ENCODE data around the gene MSMB. TPM values are rescaled to one million over a fixed set of nuclear protein-coding genes. Genes with fewer than 3 reads are reported as not detected.
A peak's percentile ranks its signal among the peaks of the same experiment; 100 is the strongest.

MSMB gene
- total RNA-seq, 2 donors from 2014 or later, result 1,381 to 2,749 TPM

DNA sequence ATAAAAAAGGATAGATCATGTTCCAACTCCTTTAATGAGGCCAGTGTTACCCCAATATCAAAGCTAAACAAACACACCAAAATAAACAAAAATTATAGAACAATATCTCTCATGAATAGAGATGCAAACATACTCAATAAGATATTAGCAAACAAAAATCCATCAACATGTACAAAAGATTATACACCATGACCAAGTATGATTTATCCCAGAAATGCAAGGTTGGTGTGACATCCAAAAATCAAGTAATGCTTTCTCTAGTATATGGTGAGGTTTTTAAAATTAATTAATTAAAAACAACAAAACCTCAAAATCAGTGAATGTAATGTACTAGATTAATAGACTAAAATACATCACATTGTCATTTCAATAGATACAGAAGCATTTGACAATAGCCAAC, 11.0 kb upstream of the MSMB start:
- Histone ChIP-seq H3K4me1 (replicated peaks) (peaks cover 15% of the 10 kb centered on the region), H3K9me3 (no peaks in the 10 kb centered on the region), H3K4me3 (no peak overlapping the region), H3K27ac (peak overlapping the region in 1 of 2 donors; percentile 3), H3K36me3 (no peaks in the 10 kb centered on the region), H3K27me3 (replicated peaks; ENCODE audit: insufficient read depth) (no peaks in the 10 kb centered on the region)
- TF ChIP-seq CTCF (IDR thresholded peaks at IDR 0.05) (no peak), POLR2A (IDR thresholded peaks at IDR 0.05) (no peak), POLR2AphosphoS5 (IDR thresholded peaks at IDR 0.05) (no peak)
- intact Hi-C loops (cut with DNase I), result no loop called here
- no peak for DNase-seq (ENCODE audit: low spot score)

DNA sequence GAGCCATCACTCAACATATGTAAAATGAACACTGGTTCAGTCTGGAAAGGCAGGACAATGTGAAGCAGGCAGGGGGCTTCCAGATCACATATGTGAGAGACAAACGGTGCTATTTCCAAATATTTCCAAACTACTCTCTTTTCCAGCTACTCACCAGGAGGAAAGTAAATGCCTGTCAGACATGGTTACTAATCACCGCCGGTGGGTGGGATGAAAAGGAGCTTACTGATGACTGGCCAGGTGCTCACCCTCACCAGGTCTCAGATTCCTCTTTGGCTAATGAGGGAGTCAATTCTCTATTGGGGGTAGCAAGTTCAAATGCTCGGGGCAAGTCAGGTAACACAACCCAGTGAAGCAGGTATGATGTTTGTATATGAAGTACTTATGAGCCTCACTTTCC, 9.7 kb upstream of the MSMB start:
- no peak overlapping the region for H3K4me3 ChIP-seq
- intact Hi-C loops (cut with DNase I), result no loop called here
- no peak for TF ChIP-seq POLR2AphosphoS5 (IDR thresholded peaks at IDR 0.05)
- WGBS, result 82% methylated on average over 4 of the region's 4 CpGs
- H3K27me3 ChIP-seq (replicated peaks; ENCODE audit: insufficient read depth), result no peaks in the 10 kb centered on the region
- no peaks in the 10 kb centered on the region for H3K36me3 ChIP-seq
- H3K27ac ChIP-seq, result peak overlapping the region; percentile 16 to 77
- no peak for DNase-seq (ENCODE audit: low spot score)
- no peaks in the 10 kb centered on the region for H3K9me3 ChIP-seq
- peaks cover 15% of the 10 kb centered on the region for H3K4me1 ChIP-seq (replicated peaks)

- TF ChIP-seq CTCF (IDR thresholded peaks at IDR 0.05) (no peak), POLR2AphosphoS5 (IDR thresholded peaks at IDR 0.05) (no peak), POLR2A (IDR thresholded peaks at IDR 0.05) (no peak)
- DNase-seq (ENCODE audit: low spot score), result no peak
- H3K4me3 ChIP-seq, result no peak overlapping the region
- no peaks in the 10 kb centered on the region for H3K9me3 ChIP-seq
- H3K4me1 ChIP-seq (replicated peaks), result peaks cover 15% of the 10 kb centered on the region
- WGBS, result 67% methylated on average over 9 of the region's 9 CpGs
- H3K27me3 ChIP-seq (replicated peaks; ENCODE audit: insufficient read depth), result no peaks in the 10 kb centered on the region
- intact Hi-C loops (cut with DNase I), result no loop called here
- H3K36me3 ChIP-seq, result no peaks in the 10 kb centered on the region
- peak overlapping the region; percentile 77 to 81 for H3K27ac ChIP-seq
These were observed 7.7 kb upstream of the MSMB start for GRCh38 chr10:46053534-46054434.

DNA sequence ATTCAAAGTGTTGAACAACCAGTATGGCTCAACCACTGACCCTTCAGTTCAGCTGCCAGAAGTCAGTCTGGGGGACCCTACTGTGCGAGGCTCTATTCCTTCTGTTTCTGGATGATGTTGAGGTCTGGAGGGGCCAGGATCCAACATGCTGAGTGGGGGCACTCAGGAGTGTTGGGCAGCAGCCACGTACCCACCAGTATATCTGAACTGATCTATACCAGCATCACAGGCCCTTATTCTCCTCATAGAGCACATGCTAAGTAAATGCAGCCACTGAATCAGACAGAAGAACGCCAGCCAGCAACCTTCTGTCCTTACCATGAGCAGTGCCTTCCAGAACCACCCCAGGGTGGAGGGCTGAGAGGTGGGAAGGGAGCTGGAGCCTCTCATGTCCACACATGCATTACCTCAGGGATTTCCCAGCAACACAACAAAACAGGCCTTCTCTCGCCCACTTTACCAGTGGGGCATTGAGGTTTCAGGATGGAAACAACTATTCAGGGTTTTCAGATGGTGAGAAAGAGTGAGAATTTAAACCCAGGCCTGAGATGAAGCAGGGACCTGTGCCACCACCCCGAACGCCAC, 6.8 kb upstream of the MSMB start:
- no peak for DNase-seq (ENCODE audit: low spot score)
- Histone ChIP-seq H3K27me3 (replicated peaks; ENCODE audit: insufficient read depth) (no peaks in the 10 kb centered on the region), H3K4me3 (no peak overlapping the region), H3K9me3 (no peaks in the 10 kb centered on the region), H3K4me1 (replicated peaks) (peaks cover 18% of the 10 kb centered on the region), H3K27ac (peak overlapping the region; percentile 77 to 81), H3K36me3 (no peaks in the 10 kb centered on the region)
- WGBS, result 73% methylated on average over 6 of the region's 6 CpGs
- TF ChIP-seq CTCF (IDR thresholded peaks at IDR 0.05), result no peak
- TF ChIP-seq POLR2A (IDR thresholded peaks at IDR 0.05), result no peak
- no peak for TF ChIP-seq POLR2AphosphoS5 (IDR thresholded peaks at IDR 0.05)
- intact Hi-C loops (cut with DNase I), result no loop called here

- H3K36me3 ChIP-seq, result no peaks in the 10 kb centered on the region
These were observed 6.2 kb upstream of the MSMB start for GRCh38 chr10:46052057-46052790.

More at GRCh38 chr10:46052057-46052790, 6.2 kb upstream of the MSMB start:
- 40% methylated on average over 6 of the region's 7 CpGs for WGBS
- DNase-seq (ENCODE audit: low spot score), result no peak
- intact Hi-C loops (cut with DNase I), result no loop called here
- Histone ChIP-seq H3K27me3 (replicated peaks; ENCODE audit: insufficient read depth) (no peaks in the 10 kb centered on the region), H3K4me3 (no peak overlapping the region), H3K27ac (peak overlapping the region; percentile 77 to 81), H3K4me1 (replicated peaks) (peaks cover 19% of the 10 kb centered on the region), H3K9me3 (no peaks in the 10 kb centered on the region)
- no peak for TF ChIP-seq POLR2A (IDR thresholded peaks at IDR 0.05)
- no peak for TF ChIP-seq CTCF (IDR thresholded peaks at IDR 0.05)
- TF ChIP-seq POLR2AphosphoS5 (IDR thresholded peaks at IDR 0.05), result peak; percentile 39
